GM21515 (cell line): ENCODE results near the gene LRRC49.
"Not testable (repeated sequence)": the region's sequence is repeated elsewhere in the genome, so short reads cannot be mapped to it uniquely, and the experiment has no call there.

Source experiments
- ATAC-seq: cut with Tn5 transposase; IDR thresholded peaks from one replicate; pipeline ENCODE4 v1.9.1; 2021; ENCODE audit not compliant: unreplicated experiment

LRRC49 gene

DNA sequence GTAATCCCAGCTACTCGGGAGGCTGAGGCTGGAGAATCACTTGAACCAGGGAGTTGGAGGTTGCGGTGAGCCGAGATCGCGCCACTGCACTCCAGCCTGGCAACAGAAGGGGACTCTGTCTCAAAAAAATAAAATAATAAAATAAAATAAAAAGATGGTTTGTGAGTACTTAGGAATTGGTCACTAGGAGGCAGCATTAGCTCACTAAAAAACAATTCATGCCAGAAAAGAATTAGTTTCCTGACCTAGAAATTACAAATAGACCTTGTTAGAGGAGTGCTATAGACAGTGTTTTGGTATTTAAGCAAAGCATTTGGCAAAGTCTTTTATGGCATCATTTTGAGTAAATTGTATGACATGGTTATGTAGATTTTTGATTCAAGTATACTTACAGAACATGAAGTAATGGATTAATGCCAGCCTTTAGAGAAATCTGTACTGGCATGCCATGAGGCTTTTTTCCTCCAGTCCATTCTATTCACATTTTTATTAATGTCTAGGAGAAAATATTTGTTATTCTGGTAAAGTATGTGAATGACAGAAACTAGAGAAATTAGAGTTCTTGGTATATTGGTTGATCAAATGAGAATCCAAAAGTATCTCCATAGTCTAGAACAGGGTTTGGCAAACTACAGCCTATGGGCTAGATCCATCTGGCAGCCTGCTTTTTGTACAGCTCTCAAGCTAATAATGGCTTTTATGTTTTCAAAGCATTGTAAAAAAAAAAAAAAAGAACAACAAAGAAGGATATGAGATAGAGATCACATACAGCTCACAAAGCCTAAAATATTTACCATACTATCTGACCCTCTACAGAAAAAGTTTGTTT lies 81.6 kb downstream of the LRRC49 start:
- no peak for ATAC-seq

- ATAC-seq: no peak
These were observed 84.2 kb downstream of the LRRC49 start for GRCh38 chr15:70976851-70977250.

GRCh38 chr15:70995383-70995970 lies 102.9 kb downstream of the LRRC49 start:
- no peak for ATAC-seq

- ATAC-seq: no peak
These were observed 105.7 kb downstream of the LRRC49 start for GRCh38 chr15:70998319-70998718.

- no peak for ATAC-seq
These were observed 109.7 kb downstream of the LRRC49 start for GRCh38 chr15:71002316-71002715.

- no peak for ATAC-seq
These were observed 110.7 kb downstream of the LRRC49 start for GRCh38 chr15:71003319-71003718.

DNA sequence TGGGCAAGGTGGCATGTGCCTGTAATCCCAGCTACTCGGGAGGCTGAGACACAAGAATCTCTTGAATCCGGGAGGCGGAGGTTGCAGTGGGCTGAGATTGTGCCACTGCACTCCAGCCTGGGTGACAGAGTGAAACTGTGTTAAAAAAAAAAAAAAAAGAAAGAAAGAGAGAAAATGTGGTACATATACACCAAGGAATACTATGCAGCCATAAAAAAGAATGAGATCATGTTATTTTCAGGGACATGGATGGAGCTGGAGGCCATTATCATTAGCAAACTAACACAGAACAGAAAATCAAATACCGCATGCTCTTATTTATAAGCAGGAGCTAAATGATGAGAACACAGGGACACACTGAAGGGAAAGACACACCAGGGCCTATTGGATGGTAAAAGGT lies 111.9 kb downstream of the LRRC49 start:
- not testable (repeated sequence) for ATAC-seq

- ATAC-seq: no peak
These were observed 113.3 kb downstream of the LRRC49 start for GRCh38 chr15:71005895-71006294.

DNA sequence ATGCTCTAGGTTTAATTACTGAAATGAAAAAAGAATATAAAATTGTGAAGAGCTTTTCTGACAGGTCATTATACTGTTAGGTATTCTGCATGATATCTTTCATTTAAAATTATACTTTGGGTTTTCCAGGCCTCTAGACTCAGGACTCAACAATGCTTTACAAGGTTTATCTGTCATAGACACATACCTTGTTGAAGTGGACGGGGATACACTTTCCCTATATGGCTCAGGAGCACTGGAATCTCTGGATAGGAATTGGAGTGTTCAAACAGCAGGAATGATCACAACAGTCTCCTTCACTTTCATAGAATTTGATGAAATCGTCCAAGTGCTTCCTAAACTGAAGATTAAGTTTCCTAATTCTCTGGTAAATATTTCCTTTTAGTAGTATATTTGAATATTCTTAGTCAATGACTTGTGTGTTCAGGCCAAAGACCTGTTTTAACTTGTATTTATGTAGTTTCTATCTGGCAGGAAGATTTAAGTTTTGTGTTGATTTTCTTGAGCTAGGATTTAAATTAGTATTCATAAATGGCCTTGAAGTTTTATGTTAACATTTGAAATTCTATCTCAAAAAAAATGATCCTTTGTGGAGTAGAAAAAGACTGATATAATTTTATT lies 115.7 kb downstream of the LRRC49 start:
- ATAC-seq: no peak

DNA sequence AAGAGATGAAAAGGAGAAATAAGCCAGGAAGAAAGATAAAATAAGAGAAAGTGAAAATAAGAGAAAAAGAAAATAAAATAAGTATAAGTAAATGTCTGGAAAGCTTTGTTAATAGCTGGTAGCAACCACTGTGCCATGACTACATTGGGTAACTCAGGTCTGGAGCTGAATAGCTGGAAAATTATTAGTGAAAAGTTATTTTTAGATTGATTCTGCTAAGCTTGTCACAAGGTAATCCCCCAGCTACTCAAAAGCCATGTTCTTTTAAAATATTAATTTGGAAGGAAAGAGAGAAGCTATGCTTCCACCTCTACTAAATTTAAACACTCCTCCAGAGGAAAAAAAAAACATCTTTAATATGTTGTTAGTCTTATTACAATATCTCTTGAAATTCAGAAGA lies 117.8 kb downstream of the LRRC49 start:
- no peak for ATAC-seq

DNA sequence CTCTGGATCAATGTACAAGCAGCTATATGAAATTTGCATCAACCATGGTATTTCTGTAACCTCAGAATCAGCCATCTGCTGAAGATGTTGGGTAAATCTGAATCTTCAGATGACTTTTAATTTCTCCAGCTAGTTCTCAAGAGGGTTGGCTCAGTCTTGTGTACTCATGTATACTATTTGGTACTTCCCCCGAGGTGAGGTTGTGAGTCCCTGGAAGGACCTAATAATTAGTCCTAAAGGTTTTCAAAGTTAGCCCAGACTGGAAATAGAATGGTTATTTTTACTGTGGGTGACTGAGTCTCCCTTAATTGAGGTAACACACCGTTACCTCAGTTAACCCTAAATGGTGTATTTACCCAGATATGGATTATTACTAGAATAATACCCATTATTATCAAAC lies 118.4 kb downstream of the LRRC49 start:
- ATAC-seq: no peak

DNA sequence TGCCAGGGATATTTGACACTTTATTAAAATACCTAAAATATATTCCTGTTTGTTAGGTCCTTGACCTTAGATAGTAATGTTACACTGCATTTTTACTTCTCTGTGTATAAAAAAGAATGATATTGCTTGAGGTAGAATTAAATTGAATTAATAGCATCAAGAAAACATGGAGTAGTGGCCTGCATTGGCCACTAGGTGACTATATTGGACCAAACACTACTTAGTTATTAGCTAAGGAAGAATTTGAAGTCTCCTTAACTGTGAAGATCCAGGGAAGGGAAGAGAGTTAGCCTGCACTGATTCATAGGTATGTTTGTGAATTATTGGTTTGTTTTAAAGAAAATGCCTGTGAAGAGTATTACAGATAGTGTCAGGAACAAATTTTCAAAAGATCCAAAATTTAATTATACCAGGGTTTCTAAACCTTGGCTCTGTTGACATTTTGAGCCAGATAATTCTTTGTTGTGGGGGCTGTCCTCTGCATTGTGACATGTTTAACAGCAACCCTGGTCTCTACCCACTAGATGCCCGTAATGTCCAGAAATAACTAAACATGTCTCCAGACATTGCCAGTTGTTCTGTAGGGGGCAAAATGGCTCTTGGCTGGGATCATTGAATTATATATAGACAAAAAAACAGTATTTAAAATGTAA lies 119.0 kb downstream of the LRRC49 start:
- no peak for ATAC-seq

DNA sequence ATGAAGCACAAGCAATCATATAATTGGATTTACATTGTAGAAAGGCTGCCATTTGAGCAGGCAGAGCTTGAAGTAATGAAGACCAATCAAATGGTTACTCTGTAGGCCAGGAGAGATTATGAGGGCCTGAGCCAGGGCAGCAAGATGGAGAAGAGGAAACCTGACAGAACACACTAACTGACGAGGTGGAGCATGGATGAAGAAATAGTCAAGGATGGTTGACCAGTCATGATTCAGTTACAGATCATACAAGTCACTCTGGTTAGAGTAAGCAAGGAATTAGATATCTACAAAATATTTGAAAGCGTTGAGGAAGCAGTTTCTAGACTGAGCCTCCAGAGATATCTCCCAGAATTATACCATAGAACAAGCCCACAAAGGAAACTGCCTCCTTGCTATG lies 120.8 kb downstream of the LRRC49 start:
- no peak for ATAC-seq

GRCh38 chr15:71015342-71015741 lies 122.7 kb downstream of the LRRC49 start:
- no peak for ATAC-seq

- not testable (repeated sequence) for ATAC-seq
These were observed 138.6 kb downstream of the LRRC49 start for GRCh38 chr15:71031232-71031631.

DNA sequence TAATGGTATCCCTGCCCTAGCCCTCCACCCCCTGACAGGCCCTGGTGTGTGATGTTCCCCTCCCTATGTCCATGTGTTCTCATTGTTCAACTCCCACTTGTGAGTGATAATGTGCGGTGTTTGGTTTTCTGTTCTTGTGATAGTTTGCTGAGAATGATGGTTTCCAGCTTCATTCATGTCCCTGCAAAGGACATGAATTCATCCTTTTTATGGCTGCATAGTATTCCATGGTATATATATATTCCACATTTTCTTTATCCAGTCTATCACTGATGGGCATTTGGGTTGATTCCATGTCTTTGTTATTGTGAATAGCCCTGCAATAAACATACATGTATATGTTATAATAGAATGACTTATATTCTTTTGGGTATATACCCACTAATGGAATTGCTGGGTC lies 142.9 kb downstream of the LRRC49 start:
- ATAC-seq: not testable (repeated sequence)

- no peak for ATAC-seq
These were observed 149.8 kb downstream of the LRRC49 start for GRCh38 chr15:71042356-71042922.

DNA sequence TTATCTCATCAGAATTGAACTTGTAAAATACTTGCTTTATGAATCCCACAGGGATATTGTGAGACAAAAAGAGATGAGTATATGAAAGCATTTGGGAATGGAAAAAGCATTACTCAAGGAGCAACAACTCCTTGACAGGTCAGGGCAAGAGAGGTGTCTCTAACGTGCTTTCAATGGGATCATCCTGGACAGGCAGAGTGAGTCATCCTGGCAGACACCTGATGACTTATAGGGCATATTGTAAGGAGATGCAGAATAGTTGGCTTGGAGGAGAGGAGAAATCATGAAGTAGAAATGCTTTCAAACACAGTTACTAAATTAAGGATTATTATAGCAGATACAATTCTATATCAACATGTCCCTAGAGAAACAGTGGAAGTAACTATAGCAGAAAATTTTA lies 150.7 kb downstream of the LRRC49 start:
- no peak for ATAC-seq

DNA sequence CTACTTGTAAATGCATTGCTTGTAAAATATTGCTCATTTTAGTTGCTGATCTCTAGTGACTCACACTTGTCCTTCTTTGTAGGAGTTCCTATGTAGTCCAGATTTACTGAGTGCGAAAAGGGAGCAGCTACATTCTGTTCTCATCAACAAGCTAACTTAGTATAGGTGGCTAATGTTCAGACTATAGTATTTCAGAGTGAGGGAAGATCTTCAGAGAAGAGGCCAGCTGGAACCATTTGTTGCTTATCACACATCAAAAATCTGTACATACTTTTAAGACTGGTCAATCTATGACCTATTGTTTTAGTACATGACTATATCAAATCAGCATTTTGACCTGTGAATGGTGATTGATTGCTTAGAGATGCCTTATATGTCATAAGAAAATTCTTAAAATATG lies 151.4 kb downstream of the LRRC49 start:
- no peak for ATAC-seq

DNA sequence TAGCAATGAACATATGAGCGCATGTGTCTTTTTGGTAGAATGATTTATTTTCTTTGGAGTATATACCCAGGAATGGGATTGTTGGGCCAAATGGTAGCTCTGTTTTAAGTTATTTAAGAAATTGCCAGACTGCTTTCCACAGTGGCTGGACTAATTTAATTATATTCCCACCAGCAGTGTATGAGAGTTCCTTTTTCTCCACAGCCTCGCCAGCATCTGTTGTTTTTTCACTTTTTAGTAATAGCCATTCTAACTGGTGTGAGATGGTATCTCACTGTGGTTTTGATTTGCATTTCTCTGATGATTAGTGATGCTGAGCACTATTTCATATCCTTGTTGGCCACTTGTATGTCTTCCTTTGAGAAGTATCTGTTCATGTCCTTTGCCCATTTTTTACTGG lies 153.5 kb downstream of the LRRC49 start:
- ATAC-seq: not testable (repeated sequence)

DNA sequence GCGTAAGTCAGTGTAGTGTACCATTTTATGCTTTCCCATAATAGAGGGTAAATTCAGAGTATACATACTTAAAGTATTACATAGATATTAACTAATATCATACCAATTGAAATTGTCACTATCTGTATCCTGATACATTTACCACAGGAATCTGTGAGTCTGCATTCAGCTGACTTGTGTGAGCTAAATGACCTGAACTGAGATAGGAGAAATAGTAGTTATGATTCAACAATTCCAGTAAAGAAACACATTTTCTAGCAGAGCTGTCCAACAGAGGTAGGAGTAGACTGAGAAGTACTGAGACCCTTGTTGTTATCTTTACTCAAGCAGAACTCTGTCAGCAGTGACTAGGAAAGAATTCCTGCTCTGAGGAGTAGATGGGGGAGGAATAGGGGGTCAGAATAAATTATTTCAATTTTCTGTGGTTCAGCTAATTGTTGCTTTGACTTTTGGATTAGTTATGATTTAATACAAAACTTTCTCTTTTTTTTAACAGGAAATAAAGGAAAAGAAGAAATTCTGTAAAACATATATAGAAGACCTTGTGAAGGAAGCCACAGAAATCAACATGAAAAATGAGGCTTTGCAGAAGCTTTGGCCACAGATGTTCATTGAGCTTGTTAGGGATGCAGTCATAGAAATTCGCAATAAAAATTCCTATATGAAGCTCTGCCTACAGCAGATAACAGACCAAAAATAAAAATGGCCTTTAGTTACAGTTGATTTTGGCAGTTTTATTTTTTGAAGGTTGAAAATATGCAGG lies 156.5 kb downstream of the LRRC49 start:
- no peak for ATAC-seq
